K562 (cell line): ENCODE measurements around the gene CLCN1. TPM values are rescaled to one million over a fixed set of nuclear protein-coding genes. Genes with fewer than 3 reads are reported as not detected.
A peak's percentile ranks its signal among the peaks of the same experiment; 100 is the strongest.

ENCODE experiments used
- CHD1 ChIP-seq: fragments of 200-600 bp; sonication (generic); IDR thresholded peaks from one replicate; pipeline ENCODE4 v1.6.1; 2012; ENCODE audit warnings: mild to moderate bottlenecking, moderate library complexity, low read length, inconsistent platforms
- DDX20 ChIP-seq: fragments of 450-650 bp; IDR thresholded peaks from 2 replicates; pipeline ENCODE4 v1.6.1; 2016; ENCODE audit warnings: missing genetic modification characterization, low read depth, mild to moderate bottlenecking, missing compliant biosample characterization, moderate library complexity
- HOXB6 ChIP-seq: fragments of 250-450 bp; sonication (Bioruptor Pico); IDR thresholded peaks from 2 replicates; pipeline ENCODE4 v1.5.1; 2022; ENCODE audit warnings: mild to moderate bottlenecking, borderline replicate concordance
- JUND ChIP-seq, 2 experiments: IDR thresholded peaks; 2 replicates in 1 of 2; 3 replicates in 1 of 2; pipeline ENCODE4 v1.6.1; 2011; ENCODE audit warnings: borderline replicate concordance in 2 of 2, low read depth in 2 of 2, low read length in 2 of 2, improper control_type of control experiment in 1 of 2, missing biosample characterization in 1 of 2, missing genetic modification characterization in 1 of 2, missing genetic modification reagents in 1 of 2
- NR3C1 ChIP-seq: sonication (generic); formaldehyde crosslinking; IDR thresholded peaks from 2 replicates; pipeline ENCODE4 v1.8.1; 2022; ENCODE audit warnings: missing genetic modification reagents
- NRF1 ChIP-seq, 2 experiments: fragments of 450-650 bp; IDR thresholded peaks in 1 of 2; conservative IDR thresholded peaks in 1 of 2; 2 replicates each; pipeline ENCODE4 v1.6.1; 2014; ENCODE audit warnings: mild to moderate bottlenecking in 2 of 2
- SMAD2 ChIP-seq: fragments of 150-350 bp; IDR thresholded peaks from 2 replicates; pipeline ENCODE4 v1.6.1; 2014; ENCODE audit warnings: low read depth, mild to moderate bottlenecking, low read length
- SRF ChIP-seq, 2 experiments: fragments of 250-450, 450-650 bp in 1 of 2; sonication (Bioruptor Pico) in 1 of 2; sonication (generic) in 1 of 2; formaldehyde crosslinking; IDR thresholded peaks; 2 replicates each; pipeline versions ENCODE4 v1.5.0 to v1.5.1; 2020 to 2022; ENCODE audit warnings: mild to moderate bottlenecking in 1 of 2, missing genetic modification reagents in 1 of 2
- TCFL5 ChIP-seq: fragments of 250-450 bp; sonication (Bioruptor Pico); conservative IDR thresholded peaks from 2 replicates; pipeline ENCODE4 v1.6.1; 2021; ENCODE audit warnings: mild to moderate bottlenecking, moderate library complexity, matching md5 sums
- ZKSCAN1 ChIP-seq: fragments of 150-350 bp; IDR thresholded peaks from 2 replicates; pipeline ENCODE4 v1.6.1; 2016; ENCODE audit warnings: low read depth, low read length
- ZNF146 ChIP-seq: IDR thresholded peaks from one replicate; pipeline ENCODE4 v1.6.1; 2018; ENCODE audit warnings: missing compliant biosample characterization; ENCODE audit not compliant: unreplicated experiment
- ZNF77 ChIP-seq: fragments of 250-450 bp; sonication (Bioruptor Pico); IDR thresholded peaks from 2 replicates; pipeline ENCODE4 v1.5.0; 2020
- polyA plus RNA-seq, 8 experiments: library from polyadenylated mRNA; depleted of rRNA in 4 of 8; stranded (reverse) in 5 of 8; unstranded in 3 of 8; fragments of >200 nt; fragmentation: Nextera tagmentation in 2 of 8; fragmentation: Illumina TruSeq in 1 of 8; extraction: Ambion mirVana in 2 of 8; extraction: Trizol in 1 of 8; gene quantifications; 2 replicates each; pipeline versions ENCODE4 v1.2.1 to v1.2.3, GENCODE V29; 2011 to 2014; ENCODE audit warnings: inconsistent platforms in 1 of 8, missing spikeins in 1 of 8
- total RNA-seq, 7 experiments: library from RNA; depleted of rRNA in 6 of 7; stranded (reverse); fragments of >200 nt in 6 of 7; fragmentation: Illumina TruSeq in 2 of 7; extraction: Trizol in 2 of 7; gene quantifications; 2 replicates each; pipeline versions ENCODE4 v1.2.1 to v1.2.3, GENCODE V29; 2011 to 2021; ENCODE audit warnings: low replicate concordance in 1 of 7
- TF ChIP-seq, protein P1 (sequence below): fragments of 250-450 bp; sonication (Bioruptor Pico); IDR thresholded peaks from 2 replicates; pipeline ENCODE4 v1.5.0; 2021; ENCODE audit warnings: mild to moderate bottlenecking, moderate library complexity
- TF ChIP-seq, protein P2 (sequence below): fragments of 250-450 bp; sonication (Bioruptor Pico); IDR thresholded peaks from 2 replicates; pipeline ENCODE4 v1.8.0; 2021; ENCODE audit warnings: mild to moderate bottlenecking, moderate library complexity
- TF ChIP-seq, protein P3 (sequence below): fragments of 450-650 bp; IDR thresholded peaks from 2 replicates; pipeline ENCODE4 v1.6.1; 2016; ENCODE audit warnings: mild to moderate bottlenecking
- TF ChIP-seq, protein P4 (sequence below): sonication (generic); formaldehyde crosslinking; IDR thresholded peaks from 2 replicates; pipeline ENCODE4 v1.8.0; 2022; ENCODE audit warnings: missing genetic modification reagents, mild to moderate bottlenecking, moderate library complexity, borderline replicate concordance

Gene CLCN1
- total and polyA plus RNA-seq, 9 of the 15 experiments (the other 6 are each of a cell fraction or from before 2014, with no cell fraction given): 0.01 to 0.11 (median 0.04) TPM; not detected in 4

DNA sequence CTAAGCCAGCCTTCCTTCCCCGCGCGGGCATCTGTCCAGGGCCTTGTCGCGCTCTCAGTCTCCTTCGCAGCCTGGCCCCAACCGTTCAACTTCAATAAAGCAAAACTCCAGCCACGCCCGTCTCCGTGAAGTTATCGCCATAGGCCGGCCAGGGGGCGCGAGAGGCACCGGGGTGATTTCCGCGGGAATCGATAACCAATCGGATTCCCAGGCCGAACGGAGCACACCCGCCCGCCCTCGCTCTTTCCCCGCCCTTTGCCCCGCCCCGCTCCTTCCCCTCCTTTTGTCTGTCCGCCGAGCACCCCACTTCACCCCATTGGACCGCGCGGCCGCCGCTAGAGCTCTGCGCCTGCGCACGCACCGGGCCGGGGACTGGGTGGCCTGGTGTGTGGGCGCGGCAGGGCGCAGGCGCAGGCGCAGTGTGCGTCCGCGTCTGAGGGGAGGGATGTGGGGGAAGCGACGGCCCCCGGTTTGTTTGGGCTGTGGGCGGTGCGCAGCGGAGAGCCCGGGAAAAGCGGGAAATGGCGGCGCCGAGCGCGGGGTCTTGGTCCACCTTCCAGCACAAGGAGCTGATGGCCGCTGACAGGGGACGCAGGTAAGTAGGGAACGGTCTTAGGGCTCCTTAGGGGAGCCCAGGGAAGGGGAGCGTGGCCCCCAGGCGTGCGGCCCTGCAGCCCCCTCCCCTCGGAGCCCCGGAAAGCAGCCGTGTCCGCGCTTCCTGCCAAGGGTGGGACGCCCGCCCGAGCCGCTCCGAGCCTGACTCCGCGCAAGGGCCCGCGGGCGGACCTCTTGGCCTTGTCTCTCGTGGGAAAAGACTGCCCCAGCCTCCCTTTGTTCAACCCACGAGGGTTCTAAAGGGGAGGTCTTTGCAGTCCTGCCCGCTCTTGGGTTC, 27.7 kb upstream of the CLCN1 start, which contains the start of gene CASP2 (continued):
- TF ChIP-seq, protein P1, sequence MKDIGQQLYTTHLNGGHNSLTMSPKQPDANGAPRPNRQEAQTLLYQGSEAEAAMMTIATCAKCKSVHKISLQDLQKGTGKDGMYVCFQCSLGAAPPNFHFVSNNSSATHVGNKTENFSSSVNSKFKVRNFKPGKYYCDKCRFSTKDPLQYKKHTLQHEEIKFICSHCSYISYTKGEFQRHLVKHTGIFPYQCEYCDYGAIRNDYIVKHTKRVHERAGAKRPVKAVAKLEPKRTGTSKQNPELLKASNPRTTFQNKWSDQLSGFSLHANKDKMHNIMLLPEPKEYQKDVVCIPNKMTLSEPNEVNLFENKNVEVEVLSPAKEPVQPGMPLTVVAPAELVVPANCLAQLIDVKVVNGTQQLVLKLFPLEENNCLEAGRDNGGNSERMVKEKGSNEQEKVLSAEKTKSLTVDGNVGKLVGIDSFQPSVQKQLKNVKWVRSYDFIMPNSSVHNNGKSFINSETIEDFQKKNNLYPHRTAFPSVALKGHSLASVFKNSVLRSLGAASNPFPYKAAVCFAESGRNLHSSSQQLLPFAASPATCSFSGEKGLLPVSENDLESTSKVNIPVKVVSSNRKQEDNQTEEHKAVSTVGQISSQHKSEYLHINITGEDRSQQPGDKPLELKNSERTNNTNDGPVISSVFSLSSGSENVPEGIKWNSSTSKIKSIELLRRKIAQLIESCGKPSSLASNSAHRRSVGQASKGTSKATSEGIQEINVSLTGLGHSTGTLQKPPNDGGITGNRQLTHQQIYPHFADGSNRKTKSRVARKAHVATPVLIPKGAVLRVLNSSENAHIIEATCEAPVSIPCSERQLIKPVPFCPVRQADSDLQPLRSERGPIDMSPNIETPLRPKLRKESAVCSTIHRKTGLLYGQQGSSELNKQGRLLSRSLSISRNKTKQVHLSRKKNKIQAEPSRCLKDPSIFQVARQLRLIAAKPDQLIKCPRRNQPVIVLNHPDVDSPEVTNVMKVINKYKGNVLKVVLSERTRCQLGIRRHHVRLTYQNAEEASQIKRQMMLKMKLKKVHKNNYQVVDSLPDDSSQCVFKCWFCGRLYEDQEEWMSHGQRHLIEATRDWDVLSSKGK: no peak
- TF ChIP-seq DDX20 (no peak), ZNF146 (CRISPR knock-in tag) (no peak), ZKSCAN1 (peak; percentile 57; the same call in 1 of the 2 replicates), SRF (CRISPR knock-in tag; IDR thresholded peaks at IDR 0.05) (peak in 1 of 2 experiments; percentile 74; a peak in 2 of 4 replicates), JUND (IDR thresholded peaks at IDR 0.05; ENCODE audit: borderline replicate concordance, low read depth, low read length) (peak; percentile 22; the same call in 1 of the 2 replicates), JUND (tag; IDR thresholded peaks at IDR 0.05; ENCODE audit: borderline replicate concordance, low read depth, low read length) (no peak), TCFL5 (CRISPR knock-in tag) (no peak), NRF1 (conservative IDR thresholded peaks at IDR 0.05 in 1 of 2, IDR thresholded peaks at IDR 0.05 in 1 of 2) (peak; percentile 100), SMAD2 (no peak), ZNF77 (CRISPR knock-in tag) (no peak), HOXB6 (CRISPR knock-in tag) (no peak), CHD1 (peak; percentile 10), NR3C1 (CRISPR knock-in tag) (peak; percentile 72; the same call in 1 of the 2 replicates)
- TF ChIP-seq, protein P2, sequence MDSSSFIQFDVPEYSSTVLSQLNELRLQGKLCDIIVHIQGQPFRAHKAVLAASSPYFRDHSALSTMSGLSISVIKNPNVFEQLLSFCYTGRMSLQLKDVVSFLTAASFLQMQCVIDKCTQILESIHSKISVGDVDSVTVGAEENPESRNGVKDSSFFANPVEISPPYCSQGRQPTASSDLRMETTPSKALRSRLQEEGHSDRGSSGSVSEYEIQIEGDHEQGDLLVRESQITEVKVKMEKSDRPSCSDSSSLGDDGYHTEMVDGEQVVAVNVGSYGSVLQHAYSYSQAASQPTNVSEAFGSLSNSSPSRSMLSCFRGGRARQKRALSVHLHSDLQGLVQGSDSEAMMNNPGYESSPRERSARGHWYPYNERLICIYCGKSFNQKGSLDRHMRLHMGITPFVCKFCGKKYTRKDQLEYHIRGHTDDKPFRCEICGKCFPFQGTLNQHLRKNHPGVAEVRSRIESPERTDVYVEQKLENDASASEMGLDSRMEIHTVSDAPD: no peak
- TF ChIP-seq, protein P3, sequence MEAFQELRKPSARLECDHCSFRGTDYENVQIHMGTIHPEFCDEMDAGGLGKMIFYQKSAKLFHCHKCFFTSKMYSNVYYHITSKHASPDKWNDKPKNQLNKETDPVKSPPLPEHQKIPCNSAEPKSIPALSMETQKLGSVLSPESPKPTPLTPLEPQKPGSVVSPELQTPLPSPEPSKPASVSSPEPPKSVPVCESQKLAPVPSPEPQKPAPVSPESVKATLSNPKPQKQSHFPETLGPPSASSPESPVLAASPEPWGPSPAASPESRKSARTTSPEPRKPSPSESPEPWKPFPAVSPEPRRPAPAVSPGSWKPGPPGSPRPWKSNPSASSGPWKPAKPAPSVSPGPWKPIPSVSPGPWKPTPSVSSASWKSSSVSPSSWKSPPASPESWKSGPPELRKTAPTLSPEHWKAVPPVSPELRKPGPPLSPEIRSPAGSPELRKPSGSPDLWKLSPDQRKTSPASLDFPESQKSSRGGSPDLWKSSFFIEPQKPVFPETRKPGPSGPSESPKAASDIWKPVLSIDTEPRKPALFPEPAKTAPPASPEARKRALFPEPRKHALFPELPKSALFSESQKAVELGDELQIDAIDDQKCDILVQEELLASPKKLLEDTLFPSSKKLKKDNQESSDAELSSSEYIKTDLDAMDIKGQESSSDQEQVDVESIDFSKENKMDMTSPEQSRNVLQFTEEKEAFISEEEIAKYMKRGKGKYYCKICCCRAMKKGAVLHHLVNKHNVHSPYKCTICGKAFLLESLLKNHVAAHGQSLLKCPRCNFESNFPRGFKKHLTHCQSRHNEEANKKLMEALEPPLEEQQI: peak; percentile 5; the same call in 1 of the 2 replicates
- TF ChIP-seq, protein P4, sequence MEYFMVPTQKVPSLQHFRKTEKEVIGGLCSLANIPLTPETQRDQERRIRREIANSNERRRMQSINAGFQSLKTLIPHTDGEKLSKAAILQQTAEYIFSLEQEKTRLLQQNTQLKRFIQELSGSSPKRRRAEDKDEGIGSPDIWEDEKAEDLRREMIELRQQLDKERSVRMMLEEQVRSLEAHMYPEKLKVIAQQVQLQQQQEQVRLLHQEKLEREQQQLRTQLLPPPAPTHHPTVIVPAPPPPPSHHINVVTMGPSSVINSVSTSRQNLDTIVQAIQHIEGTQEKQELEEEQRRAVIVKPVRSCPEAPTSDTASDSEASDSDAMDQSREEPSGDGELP (CRISPR knock-in tag): peak; percentile 92
